SK-MEL-5 (cell line): Measurements from ENCODE around the gene WWC1. TPM values are rescaled to one million over a fixed set of nuclear protein-coding genes. Genes with fewer than 3 reads are reported as not detected.
"Not testable (repeated sequence)": the region's sequence is repeated elsewhere in the genome, so short reads cannot be mapped to it uniquely, and the experiment has no call there.

Experiments used
- DNase-seq: peaks from one replicate; pipeline ENCODE4 v3.0.0-alpha.2; 2016; ENCODE audit warnings: low read depth, low spot score
- in situ Hi-C: cut with HindIII; loops from 2 replicates; pipeline ENCODE4 v1.10.0; 2016; ENCODE audit warnings: low sequenced_read_pairs, high pct_unique_total_duplicates, low pct_unique_long_range_greater_than_20kb
- total RNA-seq: library from RNA; depleted of rRNA; stranded (reverse); fragments of >200 nt; shearing (Covaris generic); gene quantifications from 2 replicates; pipeline ENCODE4 v1.2.3, GENCODE V29; 2014

WWC1 gene
- total RNA-seq, 1 experiment from 2014 or later, result 12.7 TPM

DNA sequence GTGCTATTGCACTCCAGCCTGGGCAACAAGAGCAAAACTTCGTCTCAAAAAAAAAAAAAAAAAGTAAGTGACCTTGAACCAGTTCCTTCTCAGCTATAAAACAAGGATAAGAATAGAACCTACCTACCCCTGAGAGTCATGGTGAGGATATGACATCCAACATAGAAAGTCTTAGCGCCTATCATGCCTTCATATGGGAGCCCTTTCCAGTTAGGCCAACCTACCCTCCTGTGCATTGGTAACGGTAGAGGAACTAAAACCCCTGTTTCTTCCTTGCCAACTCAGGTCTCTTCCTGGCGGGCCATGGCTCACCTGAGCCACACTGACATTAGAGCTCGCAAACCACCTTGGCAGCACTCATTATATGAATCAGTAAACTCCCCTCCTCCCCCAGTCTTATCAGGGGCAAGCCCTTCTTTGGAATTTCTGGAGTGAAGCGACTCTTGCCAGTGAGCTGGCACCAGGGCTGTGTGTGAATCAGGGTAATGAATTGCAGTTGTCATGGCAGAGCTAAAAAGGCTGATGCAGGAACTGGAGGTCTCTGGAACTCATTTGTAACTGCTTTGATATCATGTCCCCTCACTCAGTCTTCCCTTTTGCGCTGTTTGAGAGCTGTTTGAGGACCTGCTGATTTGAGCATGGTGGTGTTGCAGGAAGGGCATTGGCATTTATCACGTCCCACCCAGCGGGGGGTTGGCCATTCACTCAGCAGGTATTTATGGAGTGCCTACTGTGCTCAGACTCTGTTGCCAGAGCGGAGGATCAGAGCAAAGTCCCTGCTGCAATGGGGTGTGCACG, 10.3 kb downstream of the WWC1 start:
- in situ Hi-C loops, result no loop called here
- DNase-seq, result no peak

DNA sequence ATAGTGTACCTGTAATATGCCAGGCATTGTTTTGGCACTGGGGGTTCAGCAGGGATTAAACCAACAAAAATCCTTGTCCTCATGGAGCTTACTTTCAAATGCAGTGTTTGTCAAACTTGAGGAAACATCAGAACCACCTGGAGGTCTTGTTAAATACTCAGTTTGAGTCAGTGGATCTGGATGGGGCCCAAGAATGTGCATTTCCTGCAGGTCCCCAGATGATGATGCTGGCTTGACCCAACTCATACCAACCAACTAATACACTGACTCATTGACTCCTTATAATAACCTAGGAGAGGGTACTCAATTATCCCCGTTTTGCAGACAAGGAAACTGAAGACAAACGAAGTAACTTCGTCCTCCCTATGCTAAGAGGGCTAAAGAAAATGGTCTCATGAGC, 11.3 kb downstream of the WWC1 start:
- no peak for DNase-seq
- in situ Hi-C loops, result no loop called here

DNA sequence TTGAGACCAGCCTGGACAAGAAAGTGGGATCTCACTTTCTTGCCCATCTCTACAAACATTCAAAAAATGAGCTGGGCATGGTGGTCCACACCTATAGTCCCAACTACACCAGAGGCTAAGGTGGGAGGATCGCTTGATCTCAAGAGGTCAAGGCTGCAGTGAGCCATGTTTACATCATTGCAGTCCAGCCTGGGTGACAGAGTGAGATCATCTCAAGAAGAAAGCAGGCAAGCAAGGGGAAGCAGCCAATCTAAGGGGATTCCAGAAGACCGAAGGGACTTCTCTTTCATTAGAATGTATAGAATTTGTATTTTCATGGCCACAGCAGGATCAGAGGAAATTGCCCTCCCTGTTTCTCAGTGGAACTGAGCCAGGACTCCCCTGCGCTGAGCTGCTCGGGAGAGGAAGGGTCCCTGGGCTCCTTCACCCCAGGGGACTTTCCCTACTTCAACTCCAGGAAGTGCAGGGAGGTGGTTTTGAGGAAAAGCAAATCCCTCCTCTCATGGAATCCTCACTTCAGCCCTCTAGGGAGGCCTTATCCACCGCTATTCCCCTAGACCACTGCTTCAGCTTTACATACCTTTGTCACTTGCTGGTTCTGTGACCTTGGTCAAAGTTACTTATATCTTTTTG, 12.1 kb downstream of the WWC1 start:
- no peak for DNase-seq
- in situ Hi-C loops, result no loop called here

DNA sequence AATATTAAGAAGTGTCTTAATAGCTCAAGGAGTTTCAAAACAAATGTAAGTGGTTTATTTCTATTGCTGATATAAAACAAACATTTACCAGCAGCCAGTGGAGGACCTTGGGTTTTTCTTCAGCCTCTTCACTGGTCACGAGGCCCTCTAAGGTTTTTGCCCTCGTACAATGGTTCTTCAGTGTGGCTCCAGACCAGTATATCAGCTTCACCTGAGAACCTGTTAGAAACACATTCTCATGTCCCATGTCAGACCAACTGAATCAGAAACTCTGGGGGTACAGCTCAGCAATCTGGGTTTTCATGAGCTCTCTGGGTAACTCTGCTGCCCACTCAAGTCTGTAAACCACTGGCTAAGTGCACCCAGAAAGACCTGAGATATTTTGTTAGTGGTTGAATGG, 12.9 kb downstream of the WWC1 start:
- in situ Hi-C loops, result no loop called here
- no peak for DNase-seq

DNA sequence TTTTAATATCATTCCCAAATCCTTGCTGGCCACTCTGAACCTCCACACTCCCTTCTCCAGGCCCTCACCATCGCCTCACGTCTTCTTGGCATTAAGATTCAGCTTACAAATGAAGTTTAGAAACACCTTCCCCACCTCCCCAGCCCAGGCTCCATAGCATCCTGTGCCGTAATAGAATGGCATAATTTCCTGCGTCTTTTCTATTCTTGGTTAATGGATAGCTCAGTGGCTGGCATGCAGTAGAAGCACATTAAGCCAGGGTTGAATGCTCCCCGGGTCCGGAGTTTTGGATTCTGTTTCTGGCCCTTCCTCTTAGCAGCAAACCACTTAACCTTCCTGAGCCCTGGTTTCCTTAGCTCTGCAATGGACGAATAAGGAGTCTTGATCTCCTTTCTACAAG, 13.8 kb downstream of the WWC1 start:
- DNase-seq, result no peak
- in situ Hi-C loops, result no loop called here

DNA sequence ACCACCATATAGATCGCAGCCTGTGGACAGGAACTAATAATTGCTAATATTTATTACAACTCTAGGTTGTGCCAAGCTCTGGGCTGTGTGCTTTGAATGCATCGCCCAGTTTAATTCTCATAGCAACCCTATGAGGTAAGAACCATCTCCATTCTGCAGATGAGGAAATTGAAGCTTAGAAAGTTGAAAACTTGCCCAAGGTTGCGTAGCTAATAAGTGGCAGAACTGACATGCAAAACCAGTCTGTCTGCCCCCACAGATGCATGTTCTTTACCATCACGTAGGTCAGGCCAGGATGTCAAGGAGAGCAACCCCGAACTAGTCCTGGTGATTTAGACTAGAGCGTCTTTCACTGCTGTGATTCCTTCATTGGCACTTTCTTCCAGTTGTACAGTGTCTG, 15.6 kb downstream of the WWC1 start:
- no peak for DNase-seq

DNA sequence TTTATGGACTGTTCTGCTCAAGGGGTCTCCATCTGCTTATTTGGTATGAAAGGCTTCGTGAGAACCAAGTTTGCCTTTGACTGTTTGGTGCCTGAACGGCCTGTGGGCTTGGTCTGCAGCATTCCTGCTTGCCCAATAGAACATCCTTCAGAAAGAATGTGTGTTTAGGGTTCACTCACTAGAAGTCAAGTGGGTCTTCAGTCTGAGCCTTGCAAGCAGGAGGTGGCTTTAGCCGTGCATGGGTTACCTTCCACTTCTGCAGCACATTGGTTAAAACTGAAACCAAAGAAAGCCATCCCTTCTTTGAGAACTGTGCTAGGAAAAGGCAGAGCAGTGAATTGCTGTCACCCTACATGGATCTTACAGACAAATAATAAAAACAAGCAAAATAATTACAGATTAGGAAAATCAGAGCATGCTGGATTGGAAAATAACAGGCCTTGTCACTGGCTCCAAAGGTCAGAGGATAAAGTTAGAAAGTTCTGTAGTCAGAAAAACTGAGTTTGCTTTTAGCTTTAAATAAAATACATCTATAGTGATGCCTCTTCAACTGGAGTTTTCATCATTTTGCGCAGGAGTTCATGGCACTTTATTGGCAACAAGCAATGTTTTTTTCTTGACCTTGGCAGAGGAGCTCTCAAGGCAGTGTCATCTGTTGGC, 16.6 kb downstream of the WWC1 start:
- DNase-seq, result no peak
- in situ Hi-C loops, result no loop called here

More for the DNA sequence above, 15.6 kb downstream of the WWC1 start:
- in situ Hi-C loops, result no loop called here

DNA sequence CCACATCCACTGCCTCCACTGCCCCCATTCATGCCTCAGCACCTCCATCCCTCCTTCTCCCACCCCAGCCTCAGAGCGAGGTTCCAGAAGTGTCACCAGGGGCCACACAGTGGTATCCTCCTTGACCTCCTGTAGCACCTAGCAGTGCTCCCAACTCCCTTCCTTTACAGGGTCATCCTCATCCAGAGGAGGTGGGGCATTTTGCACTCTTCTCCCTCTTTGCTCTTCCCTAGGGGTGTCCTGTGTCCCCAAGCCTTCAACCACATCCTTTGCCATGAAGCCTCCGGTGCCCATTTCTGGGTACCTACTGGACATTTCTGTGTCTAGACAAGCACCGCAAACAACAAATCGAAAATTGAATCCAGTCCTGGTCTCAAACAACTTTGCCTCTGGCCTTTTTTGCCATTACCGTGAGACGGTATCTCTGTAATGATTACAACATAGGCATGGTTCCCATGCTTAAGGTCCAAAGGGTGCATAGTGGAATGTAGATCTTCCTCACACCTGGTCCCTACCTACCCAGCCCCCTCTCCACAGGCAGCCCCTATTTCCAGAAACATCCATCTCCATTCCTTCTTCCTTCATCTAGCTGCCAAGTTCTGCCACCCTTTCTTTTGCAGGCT, 17.6 kb downstream of the WWC1 start:
- no peak for DNase-seq
- in situ Hi-C loops, result no loop called here

DNA sequence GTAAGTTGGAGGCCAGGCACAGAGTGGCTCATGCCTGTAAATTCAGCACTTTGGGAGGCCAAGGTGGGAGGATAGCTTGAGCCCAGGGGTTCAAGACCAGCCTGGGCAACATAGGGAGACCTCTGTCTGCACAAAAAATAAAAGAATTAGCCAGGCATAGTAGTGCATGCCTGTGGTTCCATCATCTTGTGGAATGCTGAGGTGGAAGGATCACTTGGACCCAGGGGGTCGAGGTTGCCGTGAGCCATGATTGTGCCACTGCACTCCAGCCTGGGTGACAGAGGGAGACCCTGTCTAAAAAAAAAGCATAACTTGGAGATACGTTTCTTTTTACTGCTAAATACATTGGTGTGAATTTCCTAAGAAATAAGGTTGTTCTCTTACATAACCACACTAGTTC, 19.1 kb downstream of the WWC1 start:
- in situ Hi-C loops, DNase-seq: not testable (repeated sequence)

DNA sequence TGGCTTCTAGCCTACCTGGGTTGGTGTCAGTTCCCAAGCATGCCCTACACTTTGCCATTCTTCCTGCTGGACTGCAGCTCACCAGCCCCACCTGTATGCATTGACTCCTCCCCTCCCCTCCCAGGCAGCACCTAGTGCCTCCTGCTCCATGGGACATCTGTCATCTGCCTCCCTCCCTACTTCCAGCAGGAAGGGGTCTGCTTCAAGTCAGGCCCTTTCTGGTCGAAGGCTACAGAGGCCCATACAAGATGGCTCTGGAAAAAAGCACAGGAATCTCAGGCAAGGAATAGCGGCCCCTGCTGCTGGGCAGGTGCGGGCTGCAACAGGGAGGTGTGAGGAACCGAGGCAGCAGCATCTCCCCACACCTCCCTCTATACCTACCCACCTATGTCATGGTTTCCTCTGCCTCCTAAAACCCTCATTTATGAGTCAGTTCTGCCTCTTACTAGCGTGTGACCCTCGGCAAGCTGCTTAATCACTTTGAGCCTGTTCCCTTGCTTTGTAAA, 19.7 kb downstream of the WWC1 start:
- DNase-seq, result no peak
- in situ Hi-C loops, result no loop called here

DNA sequence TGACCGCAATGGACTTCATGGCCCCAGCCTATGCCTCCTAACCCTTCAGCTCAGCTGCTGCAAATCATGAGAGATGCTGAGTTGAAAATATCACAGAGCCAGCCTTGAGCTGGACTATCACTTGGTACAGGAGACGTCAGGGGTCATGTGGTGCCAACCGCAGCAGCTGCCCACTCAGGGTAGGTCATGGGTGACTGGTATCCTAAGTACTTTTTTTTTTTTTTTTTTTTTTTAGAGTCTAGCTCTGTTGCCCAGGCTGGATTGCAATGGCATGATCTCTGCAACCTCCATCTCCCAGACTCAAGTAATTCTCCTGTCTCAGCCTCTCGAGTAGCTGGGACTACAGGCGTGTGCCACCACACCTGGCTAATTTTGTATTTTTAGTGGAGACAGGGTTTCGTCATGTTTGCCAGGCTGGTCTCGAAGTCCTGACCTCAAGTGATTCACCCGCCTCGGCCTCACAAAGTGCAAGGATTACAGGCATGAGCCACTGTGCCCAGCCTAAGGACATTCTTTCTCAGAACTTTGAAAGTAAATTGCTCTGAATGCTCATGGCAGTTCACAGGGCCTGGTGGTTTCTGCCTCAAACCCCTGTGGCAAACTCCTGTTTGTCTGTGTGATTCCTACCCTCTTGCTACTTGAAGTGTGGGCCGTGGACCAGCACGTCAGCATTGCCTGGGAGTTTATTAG, 21.3 kb downstream of the WWC1 start:
- peak; percentile 38 for DNase-seq
- in situ Hi-C loops, result no loop called here

DNA sequence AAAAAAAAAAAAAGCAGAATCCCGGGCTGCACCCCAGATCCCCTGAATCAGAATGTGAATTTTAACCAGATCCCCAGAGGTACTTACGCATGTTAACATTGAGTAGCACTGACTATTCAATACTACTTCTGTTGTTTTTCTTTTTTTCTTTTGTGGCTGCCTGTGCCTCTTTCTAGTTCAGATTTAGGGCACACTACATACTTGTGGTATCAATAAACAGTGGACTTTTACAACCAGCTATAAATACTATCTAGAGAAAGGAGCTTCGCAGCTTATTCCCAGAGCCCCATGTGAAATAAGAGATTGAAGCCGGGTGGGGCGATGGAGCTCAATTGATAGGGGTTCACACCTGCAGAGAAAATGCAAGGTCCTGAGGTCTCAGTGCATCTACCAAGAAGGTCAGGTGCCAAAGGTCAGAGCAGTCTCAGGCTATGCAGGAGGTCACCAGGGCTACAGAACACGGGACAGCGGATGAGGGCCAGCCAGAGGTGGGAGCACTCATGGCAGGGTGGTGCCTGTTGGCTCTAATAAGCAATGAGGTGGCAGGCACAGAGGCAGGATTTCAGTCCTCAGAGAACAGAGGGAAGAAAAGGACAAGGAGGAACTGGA, 22.3 kb downstream of the WWC1 start:
- in situ Hi-C loops, result no loop called here
- no peak for DNase-seq

DNA sequence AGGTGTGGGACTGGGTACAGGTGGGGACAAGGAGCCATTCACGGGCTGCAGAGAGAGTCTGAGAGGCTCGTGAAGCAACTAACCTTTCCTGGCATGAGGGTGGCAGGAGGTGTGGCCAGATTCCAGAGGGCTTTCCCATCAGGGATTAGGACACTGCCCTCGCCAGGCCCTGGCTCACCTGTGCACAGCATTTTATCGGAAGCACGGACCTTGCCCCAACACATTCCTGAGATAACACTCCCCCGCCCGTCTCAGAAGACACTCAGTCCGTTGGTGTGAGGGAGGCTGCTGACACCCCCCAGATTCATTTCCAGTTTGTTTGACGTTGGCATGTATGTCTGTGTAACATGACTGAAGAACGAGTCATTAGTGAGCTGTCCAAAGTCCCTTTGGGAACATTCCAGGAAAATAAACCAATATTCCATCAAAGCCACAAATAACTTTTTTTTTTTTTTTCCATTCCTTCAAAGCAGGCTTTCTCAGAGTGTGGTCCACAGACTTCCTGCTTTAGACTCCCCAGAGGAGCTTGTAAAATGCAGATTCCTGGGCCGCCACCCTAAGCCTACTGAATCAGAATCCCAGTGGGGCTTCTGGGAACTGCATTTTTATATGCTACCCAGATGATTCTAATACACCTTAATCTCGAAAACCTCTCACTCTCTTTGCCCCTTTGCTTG, 23.4 kb downstream of the WWC1 start:
- no peak for DNase-seq
- in situ Hi-C loops, result no loop called here

DNA sequence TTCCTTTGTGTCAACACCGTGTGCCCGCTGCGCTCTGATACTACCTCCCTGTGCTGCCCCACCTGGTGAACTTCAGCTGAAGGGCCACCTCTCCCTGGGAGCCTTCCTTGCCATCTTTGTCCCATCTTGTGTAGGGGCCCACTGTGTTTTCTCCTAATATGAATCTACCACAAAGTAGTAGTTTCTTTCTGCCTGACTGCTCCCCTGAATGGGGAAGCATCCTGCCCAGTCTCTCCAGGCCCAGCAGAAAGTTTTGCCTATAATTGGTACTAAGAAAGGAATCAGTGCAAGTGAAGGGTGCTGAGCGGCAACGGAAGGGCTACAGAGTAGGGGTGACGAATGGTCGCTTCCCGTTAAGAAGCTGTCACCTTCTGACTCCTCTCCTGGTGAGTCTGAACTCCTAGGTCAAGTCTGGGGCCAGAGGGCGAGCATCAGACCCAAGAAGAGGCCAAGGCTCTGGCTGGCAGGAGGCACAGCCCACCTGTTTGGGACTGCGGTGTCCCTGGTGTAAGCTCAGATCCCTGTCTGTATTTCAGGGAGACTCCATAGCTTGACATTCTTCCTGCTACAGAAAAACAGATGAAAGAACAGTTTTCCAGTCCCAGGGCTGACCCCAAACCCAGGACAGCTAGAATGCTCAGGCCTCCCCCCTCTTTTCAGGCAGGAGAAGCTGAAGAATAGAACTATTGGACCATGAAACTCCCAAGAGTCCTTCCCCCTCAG, 24.1 kb downstream of the WWC1 start:
- DNase-seq, result no peak
- in situ Hi-C loops, result no loop called here

DNA sequence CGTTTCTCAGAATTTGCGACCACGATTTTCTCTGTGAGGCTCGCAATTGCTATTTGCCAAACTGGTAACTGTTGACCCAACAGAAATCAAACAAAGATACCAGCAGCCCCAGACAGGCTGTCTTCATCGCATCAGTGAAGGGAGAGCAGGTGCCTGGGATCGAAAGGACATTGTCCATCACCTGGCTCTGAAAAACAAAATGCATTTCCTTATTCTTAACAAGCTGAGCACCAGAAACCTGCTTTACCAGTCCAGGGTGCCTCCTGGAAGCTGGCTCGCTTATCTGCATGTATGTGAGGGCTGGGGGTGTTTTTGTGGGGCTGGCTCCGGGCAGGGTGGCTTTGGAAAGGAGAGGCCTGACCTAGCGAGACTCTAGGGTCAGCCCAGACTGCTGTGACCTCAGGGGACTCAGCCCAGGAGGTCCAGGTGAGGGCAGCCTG, 24.7 kb downstream of the WWC1 start:
- no peak for DNase-seq
- in situ Hi-C loops, result no loop called here

DNA sequence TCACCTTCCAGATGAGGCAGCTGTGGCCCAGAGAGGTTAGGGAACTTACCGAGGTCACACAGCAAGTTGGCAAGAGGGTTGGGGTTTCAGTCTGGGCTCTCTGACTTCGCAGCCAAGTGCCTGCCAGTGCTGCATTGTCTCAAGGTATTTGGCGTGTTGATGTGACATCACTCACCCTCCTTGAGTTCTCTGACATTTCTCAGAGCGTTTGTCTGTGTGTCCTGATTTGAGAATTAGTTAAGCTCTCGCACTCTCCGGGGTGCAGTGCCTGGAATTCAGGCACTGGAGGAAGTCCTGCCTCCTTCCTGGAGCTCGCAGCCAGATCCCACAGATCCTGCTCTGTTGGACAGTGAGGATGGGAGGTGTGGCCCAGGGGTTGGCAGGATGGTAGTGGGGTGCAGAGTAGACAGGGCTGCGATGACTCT, 25.7 kb downstream of the WWC1 start:
- in situ Hi-C loops, result no loop called here
- no peak for DNase-seq
